Activated B cell treated with CpG ODN at 0.5 μM for 24 hours (primary cell): ENCODE measurements around the gene CSF2. TPM values are rescaled to one million over a fixed set of nuclear protein-coding genes. Genes with fewer than 3 reads are reported as not detected.

Experiments used
- ATAC-seq: fragments of 200-7000 bp; cut with Tn5 transposase; one replicate; pipeline ENCODE4 v1.10.0; 2021; ENCODE audit warnings: low read depth, mild to moderate bottlenecking, moderate library complexity
- CTCF ChIA-PET: fragments of 350-600 bp; sonication (Branson Sonifier 250); formaldehyde crosslinking; loops from one replicate; lab custom pipeline; 2021; ENCODE audit warnings: antibody characterized with exemption; lab: Charles Lee
- POLR2A ChIA-PET: fragments of 350-600 bp; sonication (Branson Sonifier 250); formaldehyde crosslinking; loops from one replicate; lab custom pipeline; 2021; ENCODE audit warnings: antibody characterized with exemption; lab: Charles Lee
- DNase-seq: peaks from one replicate; pipeline ENCODE4 v3.0.0; 2022
- H3K27ac Mint-ChIP-seq: one replicate; pipeline ENCODE4 v1.8.0; 2020; ENCODE audit warnings: mixed read lengths
- H3K27me3 Mint-ChIP-seq: one replicate; pipeline ENCODE4 v1.8.0; 2021; ENCODE audit warnings: mixed read lengths
- H3K36me3 Mint-ChIP-seq: one replicate; pipeline ENCODE4 v1.8.0; 2021; ENCODE audit warnings: low read depth, mixed read lengths
- H3K4me1 Mint-ChIP-seq: one replicate; pipeline ENCODE4 v1.8.0; 2021; ENCODE audit warnings: mixed read lengths
- H3K4me3 Mint-ChIP-seq: one replicate; pipeline ENCODE4 v1.8.0; 2020; ENCODE audit warnings: mild to moderate bottlenecking, mixed read lengths
- H3K9me3 Mint-ChIP-seq: one replicate; pipeline ENCODE4 v1.8.0; 2020; ENCODE audit warnings: mixed read lengths
- CTCF ChIP-seq: fragments of 200-600 bp; IDR thresholded peaks from one replicate; pipeline ENCODE4 v1.8.0; 2022; ENCODE audit warnings: antibody characterized with exemption, mild to moderate bottlenecking
- intact Hi-C: fragments of 100-400 bp; cut with micrococcal nuclease; formaldehyde crosslinking; loops from one replicate; pipeline ENCODE4 v1.15.1; 2024
- total RNA-seq: library from RNA; stranded (reverse); gene quantifications from 2 replicates; pipeline ENCODE4 v1.2.3, GENCODE V29; 2022

CSF2 gene
- total RNA-seq, 1 donor from 2014 or later = not detected

GRCh38 chr5:132076202-132076830 is 2.7 kb downstream of the CSF2 start:
- DNase-seq (no peak), ATAC-seq (no peak)
- no peaks in the 10 kb centered on the region for H3K9me3 Mint-ChIP-seq
- H3K27ac Mint-ChIP-seq = no peak overlapping the region
- POLR2A ChIA-PET = no interaction called here
- no peak for TF ChIP-seq CTCF
- H3K36me3 Mint-ChIP-seq = no peaks in the 10 kb centered on the region
- CTCF ChIA-PET = no interaction called here
- H3K4me1 Mint-ChIP-seq = no peaks in the 10 kb centered on the region
- H3K27me3 Mint-ChIP-seq = no peaks in the 10 kb centered on the region
- no peak overlapping the region for H3K4me3 Mint-ChIP-seq
- intact Hi-C loops = no loop called here

- no peak for ATAC-seq
- no peaks in the 10 kb centered on the region for H3K27me3 Mint-ChIP-seq
- ChIA-PET CTCF (no interaction called here), POLR2A (no interaction called here)
- intact Hi-C loops = no loop called here
- no peak overlapping the region for H3K27ac Mint-ChIP-seq
- no peak for DNase-seq
- no peaks in the 10 kb centered on the region for H3K4me1 Mint-ChIP-seq
- H3K4me3 Mint-ChIP-seq = no peak overlapping the region
- no peaks in the 10 kb centered on the region for H3K9me3 Mint-ChIP-seq
- TF ChIP-seq CTCF = no peak
- H3K36me3 Mint-ChIP-seq = no peaks in the 10 kb centered on the region
Measured at GRCh38 chr5:132076983-132077382, 3.4 kb downstream of the CSF2 start.

- no peak overlapping the region for H3K27ac Mint-ChIP-seq
- no peak for TF ChIP-seq CTCF
- no peak overlapping the region for H3K4me3 Mint-ChIP-seq
- POLR2A ChIA-PET = no interaction called here
- H3K36me3 Mint-ChIP-seq = no peaks in the 10 kb centered on the region
- DNase-seq (no peak), ATAC-seq (no peak)
- intact Hi-C loops = no loop called here
- no peaks in the 10 kb centered on the region for H3K9me3 Mint-ChIP-seq
- no peaks in the 10 kb centered on the region for H3K4me1 Mint-ChIP-seq
- H3K27me3 Mint-ChIP-seq = no peaks in the 10 kb centered on the region
- CTCF ChIA-PET = no interaction called here
Measured at GRCh38 chr5:132079081-132079480, 5.5 kb downstream of the CSF2 start.

GRCh38 chr5:132079619-132080018 is 6.0 kb downstream of the CSF2 start:
- TF ChIP-seq CTCF = no peak
- Mint-ChIP-seq H3K9me3 (no peaks in the 10 kb centered on the region), H3K27ac (no peak overlapping the region), H3K27me3 (no peaks in the 10 kb centered on the region), H3K4me1 (no peaks in the 10 kb centered on the region), H3K4me3 (no peak overlapping the region), H3K36me3 (no peaks in the 10 kb centered on the region)
- CTCF ChIA-PET = no interaction called here
- DNase-seq = no peak
- POLR2A ChIA-PET = no interaction called here
- intact Hi-C loops = no loop called here
- no peak for ATAC-seq

- no peak overlapping the region for H3K4me3 Mint-ChIP-seq
- no peaks in the 10 kb centered on the region for H3K4me1 Mint-ChIP-seq
- H3K27me3 Mint-ChIP-seq = no peaks in the 10 kb centered on the region
- ATAC-seq (no peak), DNase-seq (no peak)
- H3K36me3 Mint-ChIP-seq = no peaks in the 10 kb centered on the region
- POLR2A ChIA-PET = no interaction called here
- no peaks in the 10 kb centered on the region for H3K9me3 Mint-ChIP-seq
- CTCF ChIA-PET = no interaction called here
- no peak for TF ChIP-seq CTCF
- H3K27ac Mint-ChIP-seq = no peak overlapping the region
- intact Hi-C loops = no loop called here
Measured at GRCh38 chr5:132080595-132080994, 7.0 kb downstream of the CSF2 start.
